OCI-LY3 (cell line): Measurements from ENCODE around the gene FOXRED1.

Experiments
- EZH2phosphoT487 ChIP-seq: fragments of 200-600 bp; shearing (Covaris generic); IDR thresholded peaks from 2 replicates; pipeline ENCODE4 v1.6.1; 2018; ENCODE audit warnings: antibody characterized with exemption, mixed run types, low read depth
- TF ChIP-seq, protein P1 (sequence below): fragments of 200-600, 300-600 bp; sonication (generic); IDR thresholded peaks from 2 replicates; pipeline ENCODE4 v1.5.1; 2014; ENCODE audit warnings: antibody characterized with exemption, low read length, low read depth

DNA sequence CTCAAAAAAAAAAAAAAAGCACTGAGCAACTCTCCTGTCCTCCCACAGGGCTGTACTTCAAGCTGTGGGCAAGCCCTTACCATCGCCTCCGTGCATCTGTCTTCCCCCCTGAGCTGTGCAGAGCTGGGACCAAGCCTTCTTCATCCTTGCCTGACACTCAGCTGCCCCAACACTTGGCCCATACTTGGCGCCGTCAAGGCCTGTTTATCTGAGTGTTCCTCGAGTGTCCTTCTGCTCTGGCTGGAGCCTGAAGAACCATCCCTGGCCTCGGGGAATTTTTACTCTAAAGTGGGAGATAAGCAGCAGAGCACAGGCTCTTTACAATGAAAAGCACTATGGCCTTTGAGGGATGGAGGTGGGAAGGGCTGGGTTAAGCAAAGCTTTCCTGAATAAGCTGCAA lies 12.3 kb downstream of the FOXRED1 start:
- TF ChIP-seq, protein P1, sequence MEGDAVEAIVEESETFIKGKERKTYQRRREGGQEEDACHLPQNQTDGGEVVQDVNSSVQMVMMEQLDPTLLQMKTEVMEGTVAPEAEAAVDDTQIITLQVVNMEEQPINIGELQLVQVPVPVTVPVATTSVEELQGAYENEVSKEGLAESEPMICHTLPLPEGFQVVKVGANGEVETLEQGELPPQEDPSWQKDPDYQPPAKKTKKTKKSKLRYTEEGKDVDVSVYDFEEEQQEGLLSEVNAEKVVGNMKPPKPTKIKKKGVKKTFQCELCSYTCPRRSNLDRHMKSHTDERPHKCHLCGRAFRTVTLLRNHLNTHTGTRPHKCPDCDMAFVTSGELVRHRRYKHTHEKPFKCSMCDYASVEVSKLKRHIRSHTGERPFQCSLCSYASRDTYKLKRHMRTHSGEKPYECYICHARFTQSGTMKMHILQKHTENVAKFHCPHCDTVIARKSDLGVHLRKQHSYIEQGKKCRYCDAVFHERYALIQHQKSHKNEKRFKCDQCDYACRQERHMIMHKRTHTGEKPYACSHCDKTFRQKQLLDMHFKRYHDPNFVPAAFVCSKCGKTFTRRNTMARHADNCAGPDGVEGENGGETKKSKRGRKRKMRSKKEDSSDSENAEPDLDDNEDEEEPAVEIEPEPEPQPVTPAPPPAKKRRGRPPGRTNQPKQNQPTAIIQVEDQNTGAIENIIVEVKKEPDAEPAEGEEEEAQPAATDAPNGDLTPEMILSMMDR = no peak
- no peak for TF ChIP-seq EZH2phosphoT487
